HL-60/S4 treated with phorbol 12-myristate 13-acetate at 8.2 ng/mL for 4 days and 3 days (cell line): ENCODE measurements around the gene RELN.

Experiments
- in situ Hi-C: fragments of 300-500 bp; cut with MboI; formaldehyde crosslinking; loops from 2 replicates; pipeline ENCODE4 v1.15.0; 2022; ENCODE audit warnings: low sequenced_read_pairs

RELN gene

DNA sequence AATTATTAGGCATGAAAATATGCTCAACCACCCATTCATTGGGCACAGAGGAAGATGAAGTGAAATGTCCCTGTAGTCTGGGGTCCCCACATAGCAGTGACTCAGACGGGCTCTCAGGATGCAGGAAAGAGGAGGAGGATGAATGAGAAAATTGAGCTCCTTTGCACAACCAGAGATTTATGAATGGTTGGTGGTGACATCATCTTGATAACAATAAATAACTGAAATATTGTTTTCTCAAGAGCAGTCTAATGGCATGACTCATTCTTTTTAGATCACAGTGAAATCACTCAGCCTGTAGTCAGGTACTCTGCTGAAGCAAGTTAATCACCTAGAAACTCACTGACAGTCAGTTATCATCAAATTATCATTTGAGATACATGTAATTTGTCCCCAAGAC lies 254.1 kb downstream of the RELN start:
- in situ Hi-C loops = no loop called here

DNA sequence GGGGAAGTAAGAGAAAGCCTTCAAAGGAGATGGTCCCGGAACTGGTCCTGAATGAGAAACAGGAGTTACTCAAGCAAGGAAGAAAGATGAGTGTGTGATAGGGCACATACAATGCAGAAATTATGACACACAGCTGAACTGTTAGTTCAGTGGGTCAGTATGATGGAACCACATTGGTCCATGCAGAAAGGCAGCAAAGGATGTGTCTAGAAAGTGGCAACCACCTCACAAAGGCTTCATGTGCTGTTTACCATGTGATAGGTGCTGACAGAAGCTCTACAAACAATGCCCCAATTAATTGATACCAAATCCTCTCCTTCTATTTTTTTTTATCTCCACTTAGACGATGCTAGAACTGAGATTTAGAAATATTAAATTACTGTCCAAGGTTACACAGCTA lies 258.3 kb downstream of the RELN start:
- in situ Hi-C loops = no loop called here

- in situ Hi-C loops = no loop called here
These were observed 260.4 kb downstream of the RELN start for GRCh38 chr7:103729026-103729425.

DNA sequence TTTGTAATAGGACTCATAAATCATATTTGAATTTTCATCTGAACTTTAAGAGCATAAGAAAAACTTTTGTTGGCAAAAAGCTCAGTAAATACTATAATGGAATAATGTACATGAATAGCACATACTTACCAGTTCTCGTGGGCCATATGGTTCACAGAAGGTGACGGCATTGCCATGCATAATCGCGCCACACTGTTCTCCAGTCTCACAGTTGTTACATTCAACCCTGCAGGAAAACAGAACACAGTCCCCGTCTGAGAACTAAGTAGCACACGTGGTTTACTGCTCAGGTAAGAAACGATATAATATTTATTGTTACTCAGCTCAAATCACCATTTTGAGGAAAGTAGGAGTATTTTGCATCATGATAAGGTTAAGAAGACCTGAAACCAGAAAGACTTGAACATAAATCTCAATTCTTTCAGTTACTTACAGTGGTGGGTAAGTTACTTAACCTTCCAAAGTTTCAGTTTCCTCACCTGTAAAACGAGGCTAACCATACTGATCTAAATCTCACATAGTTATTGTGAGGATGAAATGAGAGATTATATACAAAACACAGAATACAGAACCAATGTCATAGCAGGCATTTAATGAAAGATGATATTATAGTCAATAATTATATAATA lies 261.4 kb downstream of the RELN start:
- in situ Hi-C loops = no loop called here

DNA sequence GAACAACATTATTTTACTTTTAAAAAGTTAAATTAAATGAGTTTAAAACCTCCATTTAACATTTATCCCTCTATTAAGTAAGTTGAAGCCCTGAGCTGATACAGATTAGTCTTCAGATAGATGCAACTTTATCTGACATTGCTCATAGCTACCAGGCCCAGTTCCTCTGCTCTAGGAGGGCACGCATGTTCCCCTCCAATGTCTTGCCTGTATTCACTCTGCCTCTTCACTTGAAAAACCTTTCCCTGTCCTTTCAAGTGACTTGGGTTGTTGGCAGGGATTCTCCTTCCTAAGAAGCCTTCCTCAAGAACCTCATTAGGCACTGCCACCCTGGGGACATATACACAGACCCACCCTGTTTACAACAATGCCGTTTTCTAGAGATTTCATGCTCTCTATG lies 270.4 kb downstream of the RELN start:
- in situ Hi-C loops = no loop called here

DNA sequence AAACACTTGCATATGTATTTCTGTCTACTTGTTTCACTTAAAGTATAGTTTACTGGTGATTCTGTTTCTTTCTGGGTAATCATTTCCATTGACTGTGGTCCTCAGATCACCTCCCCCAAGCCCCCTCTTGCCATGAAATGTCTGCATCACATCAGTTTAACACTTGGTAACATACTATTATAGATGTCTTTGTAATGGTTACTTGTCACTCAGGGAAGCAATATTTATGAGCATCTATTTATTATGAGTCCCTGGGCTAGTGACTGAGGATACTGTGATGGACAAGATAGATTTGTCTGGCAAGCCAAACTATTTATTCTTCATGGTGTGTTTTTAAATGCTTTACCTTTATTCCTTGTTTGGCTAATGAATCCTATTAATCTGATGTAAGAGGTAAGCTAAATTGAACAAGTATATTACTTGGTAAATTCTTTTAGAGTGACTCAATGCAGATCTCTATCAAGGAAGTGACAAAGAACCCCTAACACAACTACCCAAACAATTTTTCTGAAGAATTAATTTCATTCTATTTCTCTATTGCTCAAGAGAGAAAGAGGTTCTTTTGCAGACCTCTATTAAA lies 270.9 kb downstream of the RELN start:
- in situ Hi-C loops = no loop called here

- in situ Hi-C loops = no loop called here
These were observed 271.9 kb downstream of the RELN start for GRCh38 chr7:103717574-103717973.

DNA sequence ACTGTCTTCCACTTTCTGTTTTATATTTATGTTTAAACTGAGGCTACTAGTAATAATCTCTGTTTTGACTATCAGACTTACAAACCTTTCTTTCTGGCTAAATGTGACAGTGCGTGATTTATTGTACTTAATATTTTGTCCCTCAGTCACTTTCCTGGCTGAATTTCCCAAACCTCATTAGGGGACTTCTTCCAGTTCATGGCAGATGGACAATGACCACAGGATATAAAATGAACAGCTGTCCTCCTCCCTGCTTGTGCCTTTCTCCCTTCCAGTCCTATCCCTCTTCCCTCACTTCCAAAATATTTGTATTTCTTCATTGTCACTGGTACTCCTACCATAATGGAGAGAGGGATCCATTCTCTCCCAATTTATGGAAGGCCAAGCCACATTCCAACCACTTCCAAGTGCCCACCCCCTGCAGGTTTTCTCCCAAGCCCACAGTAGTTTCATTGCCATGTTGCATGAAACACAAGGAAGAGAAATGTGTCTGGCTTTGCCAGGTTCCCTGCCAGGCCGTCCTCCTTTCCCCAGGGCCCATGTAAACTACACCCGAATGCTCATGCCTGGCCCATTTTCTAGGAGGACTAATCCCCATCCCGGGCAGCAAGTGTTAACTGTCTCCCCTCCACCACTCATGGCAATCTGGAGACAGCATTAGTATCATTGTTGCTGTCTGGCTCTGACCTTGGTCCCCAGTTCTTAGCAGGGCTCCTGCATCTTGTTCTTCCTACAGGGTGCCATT lies 273.9 kb downstream of the RELN start:
- in situ Hi-C loops = no loop called here

GRCh38 chr7:103714376-103714927 lies 275.0 kb downstream of the RELN start:
- in situ Hi-C loops = no loop called here

GRCh38 chr7:103712991-103713778 lies 276.3 kb downstream of the RELN start:
- in situ Hi-C loops = no loop called here

GRCh38 chr7:103711413-103711812 lies 278.0 kb downstream of the RELN start:
- in situ Hi-C loops = no loop called here

GRCh38 chr7:103710247-103710646 lies 279.2 kb downstream of the RELN start:
- in situ Hi-C loops = no loop called here

GRCh38 chr7:103706805-103707204 lies 282.7 kb downstream of the RELN start:
- in situ Hi-C loops = no loop called here

GRCh38 chr7:103705542-103705941 lies 283.9 kb downstream of the RELN start:
- in situ Hi-C loops = no loop called here

DNA sequence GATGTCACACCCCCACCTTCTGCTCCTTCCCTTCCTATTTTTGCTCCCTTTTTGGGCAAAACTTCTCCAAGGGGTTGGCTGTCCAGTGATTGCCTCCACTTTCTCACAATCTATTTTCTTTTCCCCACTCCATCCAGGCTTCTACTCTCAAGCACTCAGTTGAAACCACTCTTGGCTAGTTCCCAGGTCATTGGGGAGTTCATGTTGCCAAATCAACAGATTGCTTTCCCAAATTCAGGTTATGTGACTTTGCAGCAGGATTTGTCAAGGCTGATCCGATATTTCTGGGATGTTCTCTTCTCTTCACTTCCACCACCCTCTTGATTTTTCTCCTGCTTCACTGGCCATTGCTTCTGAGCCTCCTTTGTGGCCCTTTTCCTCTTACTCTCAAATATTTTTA lies 284.8 kb downstream of the RELN start:
- in situ Hi-C loops = no loop called here

DNA sequence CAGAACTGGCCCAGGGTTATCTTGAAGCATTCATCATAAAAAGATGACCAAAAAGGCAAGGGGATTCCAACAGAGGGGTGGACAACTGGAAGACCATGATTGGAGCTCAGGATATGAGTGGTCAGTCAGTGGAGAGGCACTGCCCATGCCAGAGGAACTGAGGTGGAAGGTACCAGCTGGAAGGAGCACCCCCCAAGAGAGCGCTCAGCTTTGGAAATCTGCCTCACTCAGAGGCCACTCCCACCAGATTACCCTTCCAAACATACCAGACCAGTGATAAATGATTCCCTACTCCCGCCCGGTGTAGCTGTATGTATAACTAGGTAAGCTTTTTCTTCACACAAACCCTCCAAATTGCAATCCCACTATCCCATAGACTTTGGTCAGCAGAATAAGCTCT lies 286.5 kb downstream of the RELN start:
- in situ Hi-C loops = no loop called here

- in situ Hi-C loops = no loop called here
These were observed 287.0 kb downstream of the RELN start for GRCh38 chr7:103702454-103702853.

- in situ Hi-C loops = no loop called here
These were observed 290.4 kb downstream of the RELN start for GRCh38 chr7:103699032-103699431.

- in situ Hi-C loops = no loop called here
These were observed 291.4 kb downstream of the RELN start for GRCh38 chr7:103698064-103698463.

GRCh38 chr7:103695521-103695920 lies 293.9 kb downstream of the RELN start:
- in situ Hi-C loops = no loop called here

DNA sequence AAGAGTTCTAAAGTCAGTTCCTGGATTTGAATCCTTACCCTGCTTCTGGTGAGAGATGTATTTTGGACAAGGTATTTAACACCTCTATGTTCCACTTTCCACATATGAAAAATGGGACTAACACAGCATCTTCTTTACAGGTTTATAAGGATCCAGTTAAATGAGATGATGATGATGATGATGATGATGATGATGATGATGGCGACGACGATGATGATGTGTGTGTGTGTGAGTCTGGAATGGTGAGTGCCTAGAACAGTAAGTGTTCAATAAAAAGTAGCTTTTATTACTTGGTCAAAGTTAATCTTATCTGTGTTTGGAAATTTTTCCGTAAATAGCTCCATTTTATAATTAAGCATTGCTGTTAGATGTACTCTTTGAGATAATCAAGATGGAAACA lies 295.2 kb downstream of the RELN start:
- in situ Hi-C loops = no loop called here
